OCI-LY3 (cell line): ENCODE measurements around the gene TSPAN9.

Experiments
- EZH2phosphoT487 ChIP-seq: fragments of 200-600 bp; shearing (Covaris generic); IDR thresholded peaks from 2 replicates; pipeline ENCODE4 v1.6.1; 2018; ENCODE audit warnings: antibody characterized with exemption, mixed run types, low read depth
- TF ChIP-seq, protein P1 (sequence below): fragments of 200-600, 300-600 bp; sonication (generic); IDR thresholded peaks from 2 replicates; pipeline ENCODE4 v1.5.1; 2014; ENCODE audit warnings: antibody characterized with exemption, low read length, low read depth

GRCh38 chr12:3288690-3289089, 211.5 kb downstream of the TSPAN9 start:
- TF ChIP-seq, protein P1, sequence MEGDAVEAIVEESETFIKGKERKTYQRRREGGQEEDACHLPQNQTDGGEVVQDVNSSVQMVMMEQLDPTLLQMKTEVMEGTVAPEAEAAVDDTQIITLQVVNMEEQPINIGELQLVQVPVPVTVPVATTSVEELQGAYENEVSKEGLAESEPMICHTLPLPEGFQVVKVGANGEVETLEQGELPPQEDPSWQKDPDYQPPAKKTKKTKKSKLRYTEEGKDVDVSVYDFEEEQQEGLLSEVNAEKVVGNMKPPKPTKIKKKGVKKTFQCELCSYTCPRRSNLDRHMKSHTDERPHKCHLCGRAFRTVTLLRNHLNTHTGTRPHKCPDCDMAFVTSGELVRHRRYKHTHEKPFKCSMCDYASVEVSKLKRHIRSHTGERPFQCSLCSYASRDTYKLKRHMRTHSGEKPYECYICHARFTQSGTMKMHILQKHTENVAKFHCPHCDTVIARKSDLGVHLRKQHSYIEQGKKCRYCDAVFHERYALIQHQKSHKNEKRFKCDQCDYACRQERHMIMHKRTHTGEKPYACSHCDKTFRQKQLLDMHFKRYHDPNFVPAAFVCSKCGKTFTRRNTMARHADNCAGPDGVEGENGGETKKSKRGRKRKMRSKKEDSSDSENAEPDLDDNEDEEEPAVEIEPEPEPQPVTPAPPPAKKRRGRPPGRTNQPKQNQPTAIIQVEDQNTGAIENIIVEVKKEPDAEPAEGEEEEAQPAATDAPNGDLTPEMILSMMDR = no peak
- TF ChIP-seq EZH2phosphoT487 = no peak
